ENCODE results near the gene MARCHF4. TPM values are rescaled to one million over a fixed set of nuclear protein-coding genes. Genes with fewer than 3 reads are reported as not detected.

Gene MARCHF4
- total and polyA plus RNA-seq, 2 donors: under 0.01 to 0.07 TPM

DNA sequence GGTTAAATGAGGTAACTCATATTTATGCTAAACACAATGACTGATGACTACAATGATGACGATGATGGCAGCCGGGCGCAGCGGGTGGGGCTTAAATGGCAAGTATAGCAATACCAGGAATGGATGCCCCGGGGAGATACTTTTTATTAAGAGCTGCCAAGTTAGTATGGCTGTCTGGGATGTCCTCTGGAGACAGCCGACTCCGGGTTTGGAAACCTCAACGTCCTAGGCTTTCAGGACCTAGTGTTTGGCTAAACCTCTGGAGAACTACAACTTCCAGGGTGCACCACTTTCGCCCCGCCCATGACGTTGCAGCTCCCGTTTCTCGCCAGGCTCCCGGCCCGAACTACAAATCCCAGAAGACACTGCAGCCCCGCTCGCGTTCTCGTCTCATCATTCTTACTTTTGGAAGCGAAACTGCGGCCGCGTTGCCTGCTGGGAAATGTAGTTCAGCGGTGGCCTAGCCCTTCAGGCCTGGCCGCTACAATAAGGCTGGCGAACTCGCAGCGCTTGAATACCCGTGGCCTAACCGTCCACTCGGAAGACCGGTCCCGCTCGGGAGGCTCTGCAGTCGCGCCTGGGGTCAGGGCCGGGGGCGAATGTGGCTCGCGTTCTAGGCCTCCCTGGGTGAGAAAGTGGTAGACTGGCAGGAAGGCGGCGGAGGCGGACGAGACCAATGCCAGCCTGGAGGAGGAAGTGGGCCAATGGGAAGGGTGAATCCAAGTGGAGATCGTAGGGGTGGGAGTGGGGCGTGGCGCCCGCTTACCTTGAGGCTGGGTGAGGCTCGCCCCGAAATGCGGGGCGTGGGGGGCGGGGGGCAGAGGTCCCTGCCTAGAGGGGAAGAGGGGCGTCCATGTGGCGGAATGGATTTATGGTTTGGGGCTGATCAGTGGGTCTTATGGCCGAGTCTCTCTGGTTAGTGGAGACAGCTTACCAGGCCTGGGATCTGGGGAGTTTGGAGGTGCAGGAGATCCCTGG, 40.0 kb upstream of the MARCHF4 start, which contains the start of gene SMARCAL1:
Gene SMARCAL1 (plus strand): TSS at position 463 of the 978 bp plus-strand sequence. CDS start 2,221 bp downstream, outside the sequence.
- peaks cover 0 to 2% of the 10 kb centered on the region in 2 donors for H3K9me3 ChIP-seq (ENCODE audit: control insufficient read depth in 2 of 2, insufficient read depth in 1 of 2, low read length in 1 of 2)
- peaks cover 3 to 26% of the 10 kb centered on the region in 2 donors for H3K36me3 ChIP-seq (ENCODE audit: control insufficient read depth in 2 of 2, insufficient read depth in 2 of 2, low read length in 1 of 2)
- 7% methylated on average over 56 of the region's 56 CpGs for whole genome bisulfite sequencing
- peak; percentile 97 to 100 (median 98) for DNase-seq (ENCODE audit: low read depth in 6 of 9, low spot score in 9 of 9)
- H3K27me3 ChIP-seq (ENCODE audit: control insufficient read depth in 2 of 2, insufficient read depth in 1 of 2, low read length in 1 of 2): no peaks in the 10 kb centered on the region
- H3K4me3 ChIP-seq (ENCODE audit: low read length in 2 of 2): peak within 1 kb of the TSS; percentile 78 to 90
- H3K27ac ChIP-seq (ENCODE audit: low read depth in 1 of 2, low read length in 1 of 2): peak within 1 kb of the TSS; percentile 85 to 87
- H3K4me1 ChIP-seq (ENCODE audit: control insufficient read depth in 2 of 2, insufficient read depth in 2 of 2, low read length in 2 of 2): peaks cover 3 to 31% of the 10 kb centered on the region in 2 donors

DNA sequence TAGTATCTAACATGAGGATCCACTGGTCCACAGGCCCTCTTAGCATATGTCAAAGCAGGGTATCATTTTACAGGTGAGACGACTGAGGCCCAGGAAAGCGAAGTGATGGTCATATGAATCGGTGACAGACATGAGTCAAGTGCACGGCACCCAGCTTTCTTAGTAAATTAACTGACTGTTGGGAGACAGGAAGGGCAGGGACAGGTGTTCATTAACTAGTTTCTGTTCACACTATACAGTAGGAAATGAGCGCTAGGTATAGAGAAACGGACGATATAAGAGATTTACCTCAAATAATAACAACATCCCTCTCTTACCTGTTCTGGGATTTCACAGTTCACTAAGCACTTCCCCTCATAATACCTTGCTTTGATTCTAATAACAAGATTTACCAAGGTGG, 38.3 kb upstream of the MARCHF4 start:
- WGBS: 71% methylated on average over 7 of the region's 7 CpGs
- peaks cover 0 to 12% of the 10 kb centered on the region in 2 donors for H3K36me3 ChIP-seq (ENCODE audit: control insufficient read depth in 2 of 2, insufficient read depth in 2 of 2, low read length in 1 of 2)
- H3K27ac ChIP-seq (ENCODE audit: low read depth in 1 of 2, low read length in 1 of 2): no peak overlapping the region
- H3K4me1 ChIP-seq (ENCODE audit: control insufficient read depth in 2 of 2, insufficient read depth in 2 of 2, low read length in 2 of 2): peaks cover 0 to 13% of the 10 kb centered on the region in 2 donors
- H3K4me3 ChIP-seq (ENCODE audit: low read length in 2 of 2): no peak overlapping the region
- peaks cover 0 to 2% of the 10 kb centered on the region in 2 donors for H3K9me3 ChIP-seq (ENCODE audit: control insufficient read depth in 2 of 2, insufficient read depth in 1 of 2, low read length in 1 of 2)
- DNase-seq (ENCODE audit: low read depth in 6 of 9, low spot score in 9 of 9): no peak
- no peaks in the 10 kb centered on the region for H3K27me3 ChIP-seq (ENCODE audit: control insufficient read depth in 2 of 2, insufficient read depth in 1 of 2, low read length in 1 of 2)

DNA sequence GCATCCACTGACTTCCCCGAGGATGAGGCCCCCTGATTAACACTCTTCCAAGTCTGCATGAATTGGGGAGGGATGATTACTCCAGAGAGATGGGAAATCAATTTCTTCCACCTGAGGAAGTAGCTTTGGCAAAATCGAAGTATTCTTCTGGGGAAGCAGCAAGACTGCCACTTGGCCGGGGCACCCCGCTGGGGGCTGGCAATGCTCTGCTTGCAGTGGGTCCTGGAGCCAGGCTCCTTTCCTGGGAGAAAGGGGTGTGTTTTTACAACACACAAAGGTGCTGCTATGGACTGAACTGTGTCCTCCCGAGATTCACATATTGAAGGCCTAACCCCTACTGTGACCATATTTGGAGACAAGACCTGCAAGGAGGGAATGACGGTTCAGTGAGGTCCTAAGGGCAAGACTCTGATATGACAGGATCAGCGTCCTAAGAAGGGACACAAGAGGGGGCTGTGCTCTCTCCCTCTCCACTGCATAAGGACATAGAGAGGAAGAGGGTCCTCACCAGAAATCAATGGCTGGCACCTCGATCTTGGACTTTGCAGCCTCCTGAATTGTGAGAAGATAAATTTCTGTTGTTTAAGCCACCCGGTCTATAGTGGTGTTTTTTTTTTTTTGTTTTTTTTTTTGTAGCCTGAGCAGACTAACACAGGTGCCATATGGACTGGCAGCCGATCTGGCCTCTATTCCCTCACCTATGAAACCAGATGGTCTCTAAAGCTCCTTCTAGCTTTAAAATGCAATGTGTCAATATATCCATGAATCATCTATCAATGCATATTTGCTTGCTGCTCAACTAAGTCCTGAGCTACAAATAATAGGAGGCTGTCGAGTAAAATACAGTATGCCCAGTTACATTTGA, 36.4 kb upstream of the MARCHF4 start:
- no peaks in the 10 kb centered on the region for H3K27me3 ChIP-seq (ENCODE audit: control insufficient read depth in 2 of 2, insufficient read depth in 1 of 2, low read length in 1 of 2)
- H3K4me1 ChIP-seq (ENCODE audit: control insufficient read depth in 2 of 2, insufficient read depth in 2 of 2, low read length in 2 of 2): peaks cover 0 to 6% of the 10 kb centered on the region in 2 donors
- no peaks in the 10 kb centered on the region for H3K36me3 ChIP-seq (ENCODE audit: control insufficient read depth in 2 of 2, insufficient read depth in 2 of 2, low read length in 1 of 2)
- H3K27ac ChIP-seq (ENCODE audit: low read depth in 1 of 2, low read length in 1 of 2): no peak overlapping the region
- no peaks in the 10 kb centered on the region for H3K9me3 ChIP-seq (ENCODE audit: control insufficient read depth in 2 of 2, insufficient read depth in 1 of 2, low read length in 1 of 2)
- no peak for DNase-seq (ENCODE audit: low read depth in 6 of 9, low spot score in 9 of 9)
- H3K4me3 ChIP-seq (ENCODE audit: low read length in 2 of 2): no peak overlapping the region
- WGBS: 93% methylated on average over 11 of the region's 11 CpGs

DNA sequence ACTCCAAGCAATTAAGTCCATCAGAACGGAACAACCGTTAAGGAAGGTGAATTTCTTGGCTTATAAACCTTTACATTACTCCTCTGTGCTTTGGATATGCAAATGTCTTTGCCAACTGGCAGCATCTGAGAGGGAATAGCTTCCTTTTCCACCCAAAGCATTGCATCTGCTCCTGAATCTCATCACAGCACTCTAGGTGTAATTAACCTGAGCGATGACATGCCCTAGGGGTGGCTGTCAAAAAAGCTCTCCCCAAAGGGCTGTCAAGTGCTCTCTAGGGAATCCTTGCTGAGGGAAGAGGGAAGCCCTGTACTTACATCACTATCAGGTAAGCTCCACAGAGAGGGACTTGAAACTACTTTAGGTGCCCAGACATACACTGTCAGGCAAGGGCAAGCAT, 34.5 kb upstream of the MARCHF4 start:
- no peak overlapping the region for H3K4me3 ChIP-seq (ENCODE audit: low read length in 2 of 2)
- no peak overlapping the region for H3K27ac ChIP-seq (ENCODE audit: low read depth in 1 of 2, low read length in 1 of 2)
- H3K4me1 ChIP-seq (ENCODE audit: control insufficient read depth in 2 of 2, insufficient read depth in 2 of 2, low read length in 2 of 2): peaks cover 0 to under 1% of the 10 kb centered on the region in 2 donors
- no peak for DNase-seq (ENCODE audit: low read depth in 6 of 9, low spot score in 9 of 9)
- no peaks in the 10 kb centered on the region for H3K27me3 ChIP-seq (ENCODE audit: control insufficient read depth in 2 of 2, insufficient read depth in 1 of 2, low read length in 1 of 2)
- no peaks in the 10 kb centered on the region for H3K9me3 ChIP-seq (ENCODE audit: control insufficient read depth in 2 of 2, insufficient read depth in 1 of 2, low read length in 1 of 2)
- 95% methylated on average over 3 of the region's 3 CpGs for WGBS
- H3K36me3 ChIP-seq (ENCODE audit: control insufficient read depth in 2 of 2, insufficient read depth in 2 of 2, low read length in 1 of 2): no peaks in the 10 kb centered on the region

DNA sequence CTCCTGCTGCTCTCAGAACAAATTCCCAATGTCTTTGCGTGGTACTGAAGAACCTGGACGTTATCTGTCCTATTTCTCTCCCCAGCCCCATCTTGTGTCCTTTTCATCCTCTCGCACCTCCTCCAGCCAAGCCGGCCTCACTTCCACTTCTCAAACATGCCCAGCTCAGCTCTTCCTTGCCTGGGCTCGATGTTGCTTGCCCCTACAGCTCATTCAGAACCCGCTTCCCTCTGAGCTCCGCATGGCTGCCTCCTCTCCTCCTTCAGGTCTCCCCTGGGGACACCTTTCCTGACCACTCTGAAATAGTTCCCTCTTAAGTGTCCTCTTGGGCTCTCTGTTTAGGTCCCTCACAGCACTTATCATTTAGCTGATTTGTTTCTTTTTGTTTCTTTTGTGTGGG, 33.3 kb upstream of the MARCHF4 start:
- DNase-seq (ENCODE audit: low read depth in 6 of 9, low spot score in 9 of 9): no peak
- no peak overlapping the region for H3K4me3 ChIP-seq (ENCODE audit: low read length in 2 of 2)
- H3K9me3 ChIP-seq (ENCODE audit: control insufficient read depth in 2 of 2, insufficient read depth in 1 of 2, low read length in 1 of 2): no peaks in the 10 kb centered on the region
- H3K27me3 ChIP-seq (ENCODE audit: control insufficient read depth in 2 of 2, insufficient read depth in 1 of 2, low read length in 1 of 2): no peaks in the 10 kb centered on the region
- 91% methylated on average over 7 of the region's 7 CpGs for WGBS
- H3K27ac ChIP-seq (ENCODE audit: low read depth in 1 of 2, low read length in 1 of 2): no peak overlapping the region
- no peaks in the 10 kb centered on the region for H3K36me3 ChIP-seq (ENCODE audit: control insufficient read depth in 2 of 2, insufficient read depth in 2 of 2, low read length in 1 of 2)
- H3K4me1 ChIP-seq (ENCODE audit: control insufficient read depth in 2 of 2, insufficient read depth in 2 of 2, low read length in 2 of 2): no peaks in the 10 kb centered on the region

DNA sequence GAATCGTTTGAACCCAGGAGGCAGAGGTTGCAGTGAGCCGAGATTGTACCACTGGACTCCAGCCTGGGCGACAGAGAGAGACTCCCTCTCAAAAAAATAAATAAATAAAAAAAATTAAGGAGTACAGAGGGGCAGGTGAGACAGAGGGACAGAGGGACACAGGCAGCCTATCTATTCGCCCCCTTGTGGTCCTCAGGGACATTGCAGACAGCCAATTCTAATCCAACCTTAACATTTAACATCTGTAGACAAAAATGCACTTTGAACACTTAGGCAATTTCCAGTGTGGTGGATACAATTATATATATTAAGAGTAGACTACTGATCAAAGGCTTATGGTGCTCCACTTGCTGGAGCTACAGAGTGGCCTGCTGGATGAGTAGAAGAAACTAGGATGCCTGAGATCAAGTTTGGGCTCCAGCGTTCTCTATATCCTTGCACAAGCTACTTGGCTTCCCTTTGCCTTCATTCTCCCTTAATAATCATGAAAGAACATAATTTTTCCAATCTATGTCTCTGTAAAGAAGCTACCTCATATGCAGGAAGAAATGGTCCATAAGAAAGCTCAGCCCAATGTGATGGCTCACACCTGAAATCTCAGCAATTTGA, 31.8 kb upstream of the MARCHF4 start:
- Histone ChIP-seq H3K27ac (ENCODE audit: low read depth in 1 of 2, low read length in 1 of 2) (no peak overlapping the region), H3K9me3 (ENCODE audit: control insufficient read depth in 2 of 2, insufficient read depth in 1 of 2, low read length in 1 of 2) (no peaks in the 10 kb centered on the region), H3K4me3 (ENCODE audit: low read length in 2 of 2) (no peak overlapping the region), H3K4me1 (ENCODE audit: control insufficient read depth in 2 of 2, insufficient read depth in 2 of 2, low read length in 2 of 2) (no peaks in the 10 kb centered on the region), H3K36me3 (ENCODE audit: control insufficient read depth in 2 of 2, insufficient read depth in 2 of 2, low read length in 1 of 2) (no peaks in the 10 kb centered on the region), H3K27me3 (ENCODE audit: control insufficient read depth in 2 of 2, insufficient read depth in 1 of 2, low read length in 1 of 2) (no peaks in the 10 kb centered on the region)
- WGBS: 68% methylated on average over 5 of the region's 5 CpGs
- DNase-seq (ENCODE audit: low read depth in 6 of 9, low spot score in 9 of 9): peak in 3 of 9 donors; percentile 20 to 40 (median 39)

DNA sequence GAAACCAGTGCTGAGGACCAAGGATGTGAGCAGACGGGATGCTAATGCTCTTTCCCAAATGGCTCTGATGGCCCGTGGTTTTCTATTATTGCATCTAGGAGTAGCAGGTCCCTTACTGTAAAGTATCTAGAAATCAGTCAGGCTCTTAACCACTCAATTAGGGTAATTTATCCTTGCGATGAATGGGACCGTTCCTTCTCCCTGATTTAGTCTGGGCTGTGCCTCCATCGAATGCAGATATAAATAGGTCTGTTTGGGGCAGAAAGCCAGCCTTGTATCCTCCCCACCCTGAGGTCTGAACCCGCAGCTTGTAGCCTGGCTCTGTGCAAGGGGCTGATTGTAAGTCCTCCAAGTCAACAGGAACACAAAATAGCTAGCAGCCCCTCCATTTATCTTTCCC, 30.5 kb upstream of the MARCHF4 start:
- 96% methylated on average over 6 of the region's 6 CpGs for WGBS
- H3K27ac ChIP-seq (ENCODE audit: low read depth in 1 of 2, low read length in 1 of 2): no peak overlapping the region
- no peaks in the 10 kb centered on the region for H3K4me1 ChIP-seq (ENCODE audit: control insufficient read depth in 2 of 2, insufficient read depth in 2 of 2, low read length in 2 of 2)
- H3K27me3 ChIP-seq (ENCODE audit: control insufficient read depth in 2 of 2, insufficient read depth in 1 of 2, low read length in 1 of 2): no peaks in the 10 kb centered on the region
- no peaks in the 10 kb centered on the region for H3K9me3 ChIP-seq (ENCODE audit: control insufficient read depth in 2 of 2, insufficient read depth in 1 of 2, low read length in 1 of 2)
- H3K36me3 ChIP-seq (ENCODE audit: control insufficient read depth in 2 of 2, insufficient read depth in 2 of 2, low read length in 1 of 2): no peaks in the 10 kb centered on the region
- DNase-seq (ENCODE audit: low read depth in 6 of 9, low spot score in 9 of 9): no peak
- H3K4me3 ChIP-seq (ENCODE audit: low read length in 2 of 2): no peak overlapping the region

DNA sequence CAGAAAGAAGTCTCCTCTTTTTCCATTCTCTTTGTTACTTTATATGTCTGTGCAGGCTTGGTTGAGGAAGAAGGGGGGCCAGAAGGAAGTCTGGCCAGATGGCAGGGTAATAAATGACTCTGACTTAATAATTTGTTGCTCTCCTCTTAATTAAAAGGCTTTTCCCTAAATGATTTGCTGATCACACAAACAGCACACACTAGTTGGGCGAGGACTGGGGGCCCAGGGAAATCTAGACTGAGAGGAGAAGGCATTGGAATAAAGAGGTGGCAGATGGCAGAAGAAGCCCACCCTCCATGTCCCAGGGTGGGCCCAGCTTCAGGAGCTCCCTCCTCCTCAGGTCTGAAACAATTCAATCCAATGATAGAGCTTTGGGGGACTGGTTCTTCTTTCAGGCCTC, 27.3 kb upstream of the MARCHF4 start:
- H3K27ac ChIP-seq (ENCODE audit: low read depth in 1 of 2, low read length in 1 of 2): no peak overlapping the region
- peaks cover 0 to 3% of the 10 kb centered on the region in 2 donors for H3K4me1 ChIP-seq (ENCODE audit: control insufficient read depth in 2 of 2, insufficient read depth in 2 of 2, low read length in 2 of 2)
- H3K27me3 ChIP-seq (ENCODE audit: control insufficient read depth in 2 of 2, insufficient read depth in 1 of 2, low read length in 1 of 2): no peaks in the 10 kb centered on the region
- H3K36me3 ChIP-seq (ENCODE audit: control insufficient read depth in 2 of 2, insufficient read depth in 2 of 2, low read length in 1 of 2): no peaks in the 10 kb centered on the region
- 93% methylated on average over 1 of the region's 1 CpG for WGBS
- no peak for DNase-seq (ENCODE audit: low read depth in 6 of 9, low spot score in 9 of 9)
- no peak overlapping the region for H3K4me3 ChIP-seq (ENCODE audit: low read length in 2 of 2)
- no peaks in the 10 kb centered on the region for H3K9me3 ChIP-seq (ENCODE audit: control insufficient read depth in 2 of 2, insufficient read depth in 1 of 2, low read length in 1 of 2)
